Mammary epithelial cell (primary cell): Measurements from ENCODE around the gene MYCN.

ENCODE experiments used
- EZH2 ChIP-seq: IDR thresholded peaks from 2 replicates; pipeline ENCODE4 v1.6.1; 2012; ENCODE audit warnings: low read length, inconsistent platforms, borderline replicate concordance
- TF ChIP-seq, protein P1 (sequence below), 2 donors: IDR thresholded peaks in 1 of 2; conservative IDR thresholded peaks in 1 of 2; 2 replicates each; pipeline ENCODE4 v1.5.1; 2011 to 2012; ENCODE audit warnings: inconsistent platforms in 2 of 2, low read length in 2 of 2, mild to moderate bottlenecking in 2 of 2, control low read depth in 1 of 2, low read depth in 1 of 2; ENCODE audit not compliant: insufficient read depth in 1 of 2; ENCODE audit errors: extremely low read depth in 1 of 2

- TF ChIP-seq EZH2, result no peak
- TF ChIP-seq, protein P1, sequence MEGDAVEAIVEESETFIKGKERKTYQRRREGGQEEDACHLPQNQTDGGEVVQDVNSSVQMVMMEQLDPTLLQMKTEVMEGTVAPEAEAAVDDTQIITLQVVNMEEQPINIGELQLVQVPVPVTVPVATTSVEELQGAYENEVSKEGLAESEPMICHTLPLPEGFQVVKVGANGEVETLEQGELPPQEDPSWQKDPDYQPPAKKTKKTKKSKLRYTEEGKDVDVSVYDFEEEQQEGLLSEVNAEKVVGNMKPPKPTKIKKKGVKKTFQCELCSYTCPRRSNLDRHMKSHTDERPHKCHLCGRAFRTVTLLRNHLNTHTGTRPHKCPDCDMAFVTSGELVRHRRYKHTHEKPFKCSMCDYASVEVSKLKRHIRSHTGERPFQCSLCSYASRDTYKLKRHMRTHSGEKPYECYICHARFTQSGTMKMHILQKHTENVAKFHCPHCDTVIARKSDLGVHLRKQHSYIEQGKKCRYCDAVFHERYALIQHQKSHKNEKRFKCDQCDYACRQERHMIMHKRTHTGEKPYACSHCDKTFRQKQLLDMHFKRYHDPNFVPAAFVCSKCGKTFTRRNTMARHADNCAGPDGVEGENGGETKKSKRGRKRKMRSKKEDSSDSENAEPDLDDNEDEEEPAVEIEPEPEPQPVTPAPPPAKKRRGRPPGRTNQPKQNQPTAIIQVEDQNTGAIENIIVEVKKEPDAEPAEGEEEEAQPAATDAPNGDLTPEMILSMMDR (conservative IDR thresholded peaks at IDR 0.05 in 1 of 2, IDR thresholded peaks at IDR 0.05 in 1 of 2; ENCODE audit: extremely low read depth in 1 of 2, insufficient read depth in 1 of 2, low read depth in 1 of 2, low read length in 2 of 2), result no peak
These were observed 3.3 kb downstream of the MYCN start for GRCh38 chr2:15943378-15944280.
